GM18499 (cell line): ENCODE results near the gene CCK.
"Not testable (repeated sequence)": the region's sequence is repeated elsewhere in the genome, so short reads cannot be mapped to it uniquely, and the experiment has no call there.

Experiments
- ATAC-seq: cut with Tn5 transposase; IDR thresholded peaks from one replicate; pipeline ENCODE4 v1.9.1; 2021; ENCODE audit warnings: moderate number of reproducible peaks; ENCODE audit not compliant: insufficient read depth, unreplicated experiment

Gene CCK, protein sequence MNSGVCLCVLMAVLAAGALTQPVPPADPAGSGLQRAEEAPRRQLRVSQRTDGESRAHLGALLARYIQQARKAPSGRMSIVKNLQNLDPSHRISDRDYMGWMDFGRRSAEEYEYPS

GRCh38 chr3:42266085-42266484, at the start of gene CCK:
Gene CCK, minus strand, starts transcription at chr3:42266185. Its CDS starts 2,555 bp downstream, at chr3:42263630.
- ATAC-seq, result no peak

DNA sequence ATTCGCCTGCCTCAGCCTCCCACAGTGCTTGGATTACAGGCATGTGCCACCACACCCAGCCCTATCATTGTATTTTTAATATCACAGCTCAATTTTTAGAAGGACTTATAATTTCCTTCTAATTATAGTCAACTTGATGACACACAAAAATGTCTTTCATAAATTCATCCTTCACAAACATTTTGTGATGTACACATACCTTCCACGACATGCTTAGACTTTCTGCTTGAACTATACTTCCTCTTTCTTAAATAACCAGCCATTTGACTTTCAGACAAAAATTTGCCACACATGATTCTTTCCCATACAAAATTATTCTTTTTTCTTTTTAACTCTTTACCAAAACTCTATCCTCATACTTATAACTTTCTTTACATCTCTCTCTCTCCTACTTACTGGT, 48.4 kb upstream of the CCK start:
- no peak for ATAC-seq

- no peak for ATAC-seq
These were observed 42.7 kb upstream of the CCK start for GRCh38 chr3:42308651-42309050.

DNA sequence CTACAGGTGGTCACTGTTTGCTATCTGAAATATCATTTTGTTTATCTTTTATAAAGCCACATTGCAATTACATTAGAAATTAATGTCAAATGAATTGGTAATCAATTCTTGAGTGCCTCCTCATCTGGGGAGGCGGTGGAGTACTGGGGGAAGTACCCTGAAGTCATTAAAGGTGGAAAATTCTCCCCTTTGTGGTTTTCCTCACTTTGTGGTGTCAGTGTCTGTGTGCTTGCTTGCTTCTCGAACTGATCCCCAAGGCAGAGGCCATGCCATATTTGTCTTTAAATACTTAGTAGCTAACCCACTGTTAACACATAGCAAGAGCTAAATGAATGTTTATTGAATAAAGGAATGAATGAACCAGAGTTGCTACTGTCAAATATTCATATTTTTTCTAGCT, 40.5 kb upstream of the CCK start:
- ATAC-seq, result no peak

- ATAC-seq, result no peak
These were observed 37.1 kb upstream of the CCK start for GRCh38 chr3:42302924-42303634.

DNA sequence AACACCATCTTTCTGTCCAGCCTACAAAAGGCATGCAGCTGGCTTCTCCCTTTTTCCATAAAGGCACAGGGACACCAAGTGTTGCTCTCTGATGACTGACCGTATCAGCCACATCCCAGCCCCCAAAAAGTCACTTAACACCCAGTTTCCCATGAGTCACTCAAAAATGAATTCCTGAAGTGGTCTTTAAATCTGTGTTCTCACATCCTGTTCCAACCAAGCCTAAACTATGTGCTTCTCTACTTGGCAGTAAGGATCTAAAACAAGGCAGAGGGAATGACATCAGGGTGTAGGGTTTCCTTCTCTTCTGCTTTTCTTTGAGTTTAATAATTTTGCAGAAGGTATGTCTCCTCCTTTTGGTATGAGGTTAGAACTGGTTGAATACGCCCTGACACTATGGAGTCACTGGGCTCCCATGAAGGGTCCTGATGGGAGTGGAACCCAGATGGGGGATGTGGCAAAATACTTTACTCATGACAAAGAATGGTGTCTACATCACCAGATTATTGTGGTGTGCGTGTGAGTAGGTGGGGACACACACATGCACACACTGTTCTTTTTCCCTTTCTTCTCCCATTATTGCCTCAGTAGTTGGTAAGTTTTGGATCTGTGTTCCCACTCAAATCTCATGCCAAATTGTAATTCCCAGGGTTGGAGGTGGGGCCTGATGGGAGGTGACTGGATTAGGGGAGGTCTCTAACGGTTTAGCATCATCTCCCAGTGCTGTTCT, 35.6 kb upstream of the CCK start:
- no peak for ATAC-seq

GRCh38 chr3:42300778-42301177, 34.8 kb upstream of the CCK start:
- no peak for ATAC-seq

GRCh38 chr3:42300013-42300412, 34.0 kb upstream of the CCK start:
- no peak for ATAC-seq

GRCh38 chr3:42298259-42298658, 32.3 kb upstream of the CCK start:
- ATAC-seq, result no peak

DNA sequence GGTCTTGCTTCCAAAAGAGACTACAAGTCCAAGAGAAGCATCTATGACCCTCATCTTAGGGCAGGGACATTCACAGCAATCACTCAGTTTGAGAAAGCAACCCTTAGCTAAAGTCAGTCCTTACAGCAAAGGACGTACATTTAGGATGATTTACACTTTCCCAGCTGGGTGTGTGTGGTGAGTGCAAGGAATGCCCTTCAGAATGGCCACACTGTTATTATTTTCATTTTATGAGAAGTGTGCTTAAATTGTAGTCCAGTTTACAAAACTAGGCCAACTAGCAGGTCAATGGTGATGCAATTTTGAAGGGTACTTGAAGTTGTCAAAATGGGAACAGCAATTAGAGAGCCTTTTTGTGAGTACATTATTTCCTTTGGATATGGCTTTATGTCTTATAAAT, 26.0 kb upstream of the CCK start:
- ATAC-seq, result no peak

GRCh38 chr3:42290966-42291714, 25.2 kb upstream of the CCK start:
- no peak for ATAC-seq

DNA sequence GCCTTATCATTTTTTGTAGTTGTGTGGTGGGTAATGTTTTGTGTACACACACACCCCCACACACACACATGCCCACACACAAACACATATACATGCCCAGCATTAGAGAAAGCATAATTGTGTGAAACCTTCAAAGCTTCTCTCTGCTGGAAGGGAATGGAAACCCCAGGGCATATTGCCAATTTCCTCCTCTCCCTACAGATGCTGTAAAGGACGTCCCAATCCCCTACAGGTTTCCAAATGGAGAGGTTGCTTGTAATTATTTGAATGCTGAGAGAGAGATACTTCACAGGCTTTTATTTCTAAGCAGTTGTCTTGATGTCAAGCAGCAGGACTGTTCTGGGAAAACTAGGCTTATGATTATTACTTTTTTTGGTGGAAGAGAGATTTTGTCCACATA, 23.0 kb upstream of the CCK start:
- no peak for ATAC-seq

GRCh38 chr3:42288385-42288784, 22.4 kb upstream of the CCK start:
- ATAC-seq, result no peak

- ATAC-seq, result not testable (repeated sequence)
These were observed 21.4 kb upstream of the CCK start for GRCh38 chr3:42287423-42287822.

DNA sequence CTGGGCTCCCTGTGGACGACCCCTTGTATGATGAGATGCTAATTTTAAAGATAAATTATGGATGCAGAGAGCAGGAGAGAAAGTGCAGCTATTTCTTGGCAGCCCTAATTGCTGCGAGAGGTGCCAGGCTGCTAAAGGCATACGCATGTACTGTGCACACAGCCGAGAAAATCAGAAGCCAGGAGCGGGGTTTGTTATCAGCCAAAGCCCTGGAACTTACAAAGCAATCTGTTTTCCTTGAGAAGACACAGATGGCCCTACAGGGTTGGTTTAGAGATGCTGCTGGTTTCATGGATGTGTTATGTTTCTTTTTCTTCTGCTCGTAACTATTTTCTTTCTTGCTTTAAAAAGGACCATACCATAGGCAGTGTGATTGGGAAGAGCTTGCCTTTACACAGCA, 11.7 kb upstream of the CCK start:
- no peak for ATAC-seq

DNA sequence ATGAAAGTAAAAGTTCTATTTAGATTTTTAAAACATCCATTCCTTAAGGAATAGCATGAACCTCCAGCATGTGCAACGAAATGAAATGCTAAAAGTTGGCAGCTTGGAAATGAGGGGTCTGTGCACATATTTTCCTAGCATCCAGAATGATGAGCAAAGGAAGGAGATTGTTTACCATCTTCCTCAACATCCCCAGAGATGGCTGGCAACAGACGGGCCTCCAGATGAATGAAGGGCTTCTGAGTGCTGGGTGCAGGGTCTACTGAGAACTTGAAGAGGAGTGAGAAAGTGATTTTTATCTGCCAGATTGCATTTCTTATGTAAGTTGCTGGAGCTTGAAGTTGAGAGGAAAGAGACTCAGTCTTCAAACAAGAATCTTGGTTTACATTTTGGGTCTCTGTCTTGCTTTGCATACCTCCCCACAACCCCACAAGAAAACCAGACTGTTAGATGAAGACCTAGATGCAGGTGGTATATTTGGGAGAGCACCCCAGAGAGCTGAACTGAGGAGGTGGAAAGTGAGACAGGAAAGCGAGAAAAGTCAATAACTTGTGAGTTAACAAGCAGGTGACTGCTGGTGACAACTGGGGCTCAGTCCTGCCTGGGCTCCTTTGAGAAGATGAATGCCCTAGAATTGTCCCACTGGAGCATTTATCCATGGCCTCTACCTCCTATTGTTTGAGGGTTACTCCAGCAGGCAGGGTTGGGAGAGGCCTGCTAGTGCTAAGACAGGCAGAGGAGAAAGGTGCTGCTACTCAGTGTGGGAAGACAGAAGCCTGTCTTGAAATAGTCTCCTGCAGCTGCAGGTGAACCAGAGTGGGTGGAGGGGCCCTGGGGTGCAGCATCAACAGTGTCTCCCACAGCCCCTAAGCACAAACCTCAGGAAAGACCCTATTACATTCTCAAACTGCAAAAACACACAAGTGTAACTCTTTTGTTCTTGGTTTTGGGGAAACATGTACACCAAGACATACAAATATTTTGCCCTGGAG, 10.5 kb upstream of the CCK start:
- ATAC-seq, result peak; percentile 75

DNA sequence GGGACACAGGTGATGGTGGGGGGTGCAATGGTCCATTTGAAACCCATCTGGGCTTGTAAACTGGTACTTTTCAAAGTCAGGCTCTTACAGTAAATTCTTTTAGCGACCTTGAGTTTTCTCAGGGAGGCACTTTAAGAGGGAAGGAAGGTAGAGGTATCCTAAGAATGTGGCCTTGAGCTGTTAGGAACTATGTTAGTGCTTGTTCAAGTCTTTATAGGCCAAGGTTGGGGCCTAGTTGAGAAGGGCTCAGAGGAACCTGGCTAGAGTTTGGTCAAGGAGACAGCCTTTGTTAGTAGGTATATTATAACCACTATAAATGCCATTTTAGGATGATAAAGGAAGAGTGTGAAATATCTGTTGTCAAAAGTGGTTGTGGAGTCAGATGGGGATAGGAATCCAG, 9.2 kb upstream of the CCK start:
- no peak for ATAC-seq

- ATAC-seq, result no peak
These were observed 8.3 kb upstream of the CCK start for GRCh38 chr3:42274266-42274665.

GRCh38 chr3:42273361-42273760, 7.4 kb upstream of the CCK start:
- ATAC-seq, result no peak

DNA sequence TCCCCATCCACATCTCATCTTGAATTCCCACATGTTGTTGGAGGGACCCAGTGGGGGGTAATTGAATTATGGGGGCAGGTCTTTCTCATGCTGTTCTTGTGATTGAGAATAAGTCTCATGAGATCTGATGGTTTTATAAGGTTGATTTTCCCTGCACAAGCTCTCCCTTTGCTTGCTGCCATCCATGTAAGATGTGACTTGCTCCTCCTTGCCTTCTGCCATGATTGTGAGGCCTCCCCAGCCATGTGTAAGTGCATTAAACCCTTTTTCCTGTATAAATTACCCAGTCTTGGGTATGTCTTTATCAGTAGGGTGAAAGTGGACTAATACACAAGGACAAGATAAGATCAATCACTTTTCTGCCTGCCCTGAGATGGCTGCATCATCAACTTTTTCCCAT, 5.8 kb upstream of the CCK start:
- ATAC-seq, result no peak
